ENCODE measurements around the gene PACSIN3. TPM values are rescaled to one million over a fixed set of nuclear protein-coding genes. Genes with fewer than 3 reads are reported as not detected.
A peak's percentile ranks its signal among the peaks of the same experiment; 100 is the strongest.

PACSIN3 gene
- total and polyA plus RNA-seq, 2 of the 13 experiments (the other 11 are each of a cell fraction or from before 2014, with no cell fraction given), result 47.9 to 93.3 TPM

GRCh38 chr11:47176328-47177228 lies 9.7 kb downstream of the PACSIN3 start, which contains the start of gene ARFGAP2 (continued):
- TF ChIP-seq SAP130 (CRISPR knock-in tag; IDR thresholded peaks at IDR 0.05; ENCODE audit: low read depth), result peak; percentile 76
- no peak; the same call in 1 of the 2 replicates for TF ChIP-seq ZFP1 (CRISPR knock-in tag; IDR thresholded peaks at IDR 0.05)
- peak; percentile 81 for TF ChIP-seq ZNF747 (CRISPR knock-in tag; IDR thresholded peaks at IDR 0.05; ENCODE audit: borderline replicate concordance)
- peak; percentile 98 for TF ChIP-seq TAF15 (IDR thresholded peaks at IDR 0.05; ENCODE audit: low read depth, low read length, poor library complexity, severe bottlenecking)
- no peak for TF ChIP-seq TBL1XR1 (IDR thresholded peaks at IDR 0.05; ENCODE audit: borderline replicate concordance, low read length, partially characterized antibody)
- no peak for TF ChIP-seq ATF3 (CRISPR knock-in tag; IDR thresholded peaks at IDR 0.05)
- no peak for TF ChIP-seq BRCA1 (CRISPR knock-in tag; IDR thresholded peaks at IDR 0.05)
- TF ChIP-seq ZZZ3 (CRISPR knock-in tag; IDR thresholded peaks at IDR 0.05; ENCODE audit: borderline replicate concordance), result peak; percentile 40; the same call in 1 of the 2 replicates
- TF ChIP-seq ZNF205 (CRISPR knock-in tag; IDR thresholded peaks at IDR 0.05), result no peak
- TF ChIP-seq ZBTB21 (CRISPR knock-in tag; IDR thresholded peaks at IDR 0.05), result no peak
- TF ChIP-seq TIGD3 (CRISPR knock-in tag; IDR thresholded peaks at IDR 0.05; ENCODE audit: borderline replicate concordance), result no peak
- 0 out of 2 replicates have a peak, but pooled peaks have one; percentile 24 for TF ChIP-seq ZNF142 (CRISPR knock-in tag; IDR thresholded peaks at IDR 0.05)
- no peak; the same call in 1 of the 2 replicates for TF ChIP-seq GMEB2 (CRISPR knock-in tag; IDR thresholded peaks at IDR 0.05; ENCODE audit: low read depth)
- TF ChIP-seq HIC2 (CRISPR knock-in tag; IDR thresholded peaks at IDR 0.05; ENCODE audit: low read depth), result no peak
- no peak for TF ChIP-seq ZSCAN20 (CRISPR knock-in tag; IDR thresholded peaks at IDR 0.05; ENCODE audit: borderline replicate concordance)
- no peak for TF ChIP-seq GZF1 (CRISPR knock-in tag; IDR thresholded peaks at IDR 0.05)
